Activated naive CD4-positive, alpha-beta T cell treated with anti-CD3 and anti-CD28 coated beads, Interleukin-2, amount 50 U/mL, for 16 hours (primary cell): Measurements from ENCODE around the gene SART3.
"Not testable (repeated sequence)": the region's sequence is repeated elsewhere in the genome, so short reads cannot be mapped to it uniquely, and the experiment has no call there.

Source experiments
- DNase-seq: peaks from one replicate; pipeline ENCODE4 v3.0.0-alpha.2; 2020

Gene SART3

GRCh38 chr12:108578813-108579212, 17.8 kb upstream of the SART3 start:
- DNase-seq: no peak

DNA sequence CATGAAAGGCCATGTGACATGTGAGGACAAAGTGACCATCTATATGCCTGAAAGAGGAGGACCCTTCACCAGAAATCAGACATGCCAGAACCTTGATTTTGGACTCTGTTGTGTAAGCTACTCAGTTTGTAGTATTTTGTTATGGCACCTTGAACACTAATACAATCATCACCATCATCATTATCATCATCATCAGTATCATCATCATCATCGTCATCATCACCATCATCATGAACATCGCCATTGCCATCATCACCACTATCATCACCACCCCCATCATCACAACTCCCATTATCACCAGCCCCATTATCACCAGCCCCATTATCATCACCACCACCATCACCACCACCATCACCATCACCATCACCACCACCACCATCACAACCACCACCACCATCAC, 17.3 kb upstream of the SART3 start:
- no peak for DNase-seq

- no peak for DNase-seq
These were observed 16.5 kb upstream of the SART3 start for GRCh38 chr12:108577458-108577857.

DNA sequence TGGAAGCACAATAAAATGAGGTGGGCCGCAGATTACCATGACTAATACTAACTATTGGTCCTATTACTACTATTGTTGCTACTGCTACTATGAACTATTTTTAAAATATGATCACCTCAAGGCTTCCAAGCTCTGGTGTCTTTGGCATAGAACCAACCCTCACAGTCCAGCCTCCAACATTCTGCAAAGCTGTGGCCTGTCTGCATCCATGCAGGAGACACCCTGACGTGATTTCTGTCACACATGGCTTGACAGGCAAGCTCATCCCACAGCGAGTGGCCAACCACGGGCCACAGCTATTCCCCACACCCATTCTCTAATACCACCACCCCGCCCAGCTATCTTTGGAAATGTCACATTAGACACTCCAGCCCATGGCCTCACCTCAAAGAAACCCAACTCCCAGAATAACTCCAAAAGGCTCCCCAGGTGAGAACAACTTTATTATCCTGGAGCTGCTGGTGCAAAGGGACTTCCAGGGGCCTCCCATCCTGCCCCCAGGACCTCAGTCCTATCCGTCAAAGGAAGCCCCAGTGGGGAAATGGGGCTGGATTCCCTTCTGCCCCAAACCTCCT, 15.8 kb upstream of the SART3 start:
- no peak for DNase-seq

DNA sequence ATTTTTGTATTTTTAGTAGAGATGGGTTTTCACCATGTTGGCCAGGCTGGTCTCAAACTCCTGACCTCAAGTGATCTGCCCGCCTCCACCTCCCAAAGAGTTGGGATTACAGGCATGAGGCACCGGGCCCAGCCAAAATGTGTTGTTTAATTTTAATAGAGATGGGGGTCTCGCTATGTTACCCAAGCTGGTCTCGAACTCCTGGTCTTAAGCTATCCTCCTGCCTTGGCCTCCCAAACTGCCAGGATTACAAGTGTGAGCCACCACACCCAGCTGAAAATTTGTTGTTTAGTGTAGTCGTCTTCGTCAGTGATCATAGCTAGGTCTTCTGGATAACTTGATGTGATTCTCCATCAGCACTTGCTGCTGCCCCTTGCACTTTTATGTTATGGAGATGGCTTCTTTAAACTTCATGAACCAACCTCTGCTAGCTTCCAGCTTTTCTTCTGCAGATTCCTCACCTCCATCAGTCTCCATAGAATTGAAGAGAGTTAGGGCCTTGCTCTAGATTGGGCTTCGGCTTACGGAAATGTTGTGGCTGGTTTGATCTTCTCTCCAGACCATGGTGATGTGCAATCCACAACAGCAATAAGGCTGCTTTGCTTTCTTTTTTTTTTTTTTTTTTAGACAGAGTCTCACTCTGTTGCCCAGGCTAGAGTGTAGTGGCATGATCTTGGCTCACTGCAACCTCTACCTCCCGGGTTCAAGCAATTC, 14.4 kb upstream of the SART3 start:
- no peak for DNase-seq

DNA sequence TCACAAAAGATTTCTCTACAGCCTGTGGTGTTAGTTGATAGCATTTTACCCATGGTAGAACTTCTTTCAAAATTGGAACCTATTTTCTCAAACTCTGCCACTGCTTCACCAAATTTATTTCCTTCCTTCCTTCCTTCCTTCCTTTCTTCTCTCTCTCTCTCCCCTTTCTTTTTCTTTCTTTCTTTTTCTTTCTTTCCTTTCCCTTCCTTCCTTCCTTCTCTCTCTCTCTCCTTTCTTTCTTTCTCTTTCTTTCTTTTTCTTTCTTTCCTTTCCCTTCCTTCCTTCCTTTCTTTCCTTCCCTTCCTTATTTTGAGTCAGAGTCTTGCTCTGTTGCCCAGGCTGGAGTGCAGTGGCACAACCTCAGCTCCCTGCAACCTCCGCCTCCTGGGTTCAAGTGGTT, 13.3 kb upstream of the SART3 start:
- DNase-seq: not testable (repeated sequence)

- DNase-seq: peak; percentile 44
These were observed 12.3 kb upstream of the SART3 start for GRCh38 chr12:108573317-108573716.

DNA sequence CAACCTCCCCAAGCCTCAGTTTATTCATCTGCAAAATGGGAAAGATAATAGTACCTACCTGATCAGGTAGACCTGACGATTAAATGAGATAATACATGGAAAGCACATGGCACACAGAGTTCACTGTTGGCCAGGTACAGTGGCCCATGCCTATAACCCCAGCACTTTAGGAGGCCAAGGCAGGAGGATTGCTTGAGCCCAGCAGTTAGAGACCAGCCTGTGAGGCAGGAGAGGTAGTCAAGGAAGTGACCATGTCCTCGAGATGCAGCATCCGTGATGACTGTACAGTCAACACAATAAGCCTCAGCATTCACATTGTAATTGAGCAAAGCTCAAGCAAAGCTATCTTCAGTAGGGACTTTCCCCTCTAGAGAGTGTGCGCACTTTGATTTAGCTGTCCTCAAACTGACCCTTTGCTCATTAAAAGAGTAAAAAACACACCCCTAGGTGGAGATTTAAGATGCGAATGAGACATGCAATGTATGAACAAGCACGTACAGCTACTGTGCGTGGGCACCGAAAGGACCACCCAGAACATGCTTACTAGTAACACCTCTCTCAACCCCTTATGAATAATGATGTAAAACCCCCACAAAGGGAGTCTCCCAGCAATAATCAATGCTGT, 11.3 kb upstream of the SART3 start:
- no peak for DNase-seq

DNA sequence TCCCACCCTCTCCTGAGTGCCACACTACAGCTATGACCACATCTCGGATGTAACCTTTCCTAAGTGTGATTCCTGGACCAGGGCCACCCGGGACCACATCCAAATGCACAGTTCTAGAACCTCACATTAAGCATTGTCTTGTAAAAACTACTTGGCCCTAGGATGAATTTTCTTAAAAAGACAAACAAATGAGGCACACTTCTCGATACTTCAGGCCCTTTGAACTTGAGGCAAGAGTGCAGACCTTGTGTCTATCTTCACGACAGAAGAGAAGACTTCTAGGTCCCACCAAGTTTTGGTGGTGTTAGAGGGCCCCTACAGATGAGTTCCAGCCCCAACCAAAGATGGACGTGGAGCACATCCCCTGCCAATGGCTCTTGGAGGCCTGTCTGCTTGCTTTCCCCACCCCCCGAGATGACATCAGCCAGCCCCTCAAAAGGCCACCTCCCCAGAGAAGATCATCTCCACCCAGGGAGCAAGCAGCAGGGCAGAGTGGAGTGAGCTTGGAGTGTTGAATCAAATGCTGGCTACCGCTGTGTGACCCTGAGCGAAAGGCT, 10.7 kb upstream of the SART3 start:
- DNase-seq: no peak

GRCh38 chr12:108570743-108571608, 10.0 kb upstream of the SART3 start:
- no peak for DNase-seq

DNA sequence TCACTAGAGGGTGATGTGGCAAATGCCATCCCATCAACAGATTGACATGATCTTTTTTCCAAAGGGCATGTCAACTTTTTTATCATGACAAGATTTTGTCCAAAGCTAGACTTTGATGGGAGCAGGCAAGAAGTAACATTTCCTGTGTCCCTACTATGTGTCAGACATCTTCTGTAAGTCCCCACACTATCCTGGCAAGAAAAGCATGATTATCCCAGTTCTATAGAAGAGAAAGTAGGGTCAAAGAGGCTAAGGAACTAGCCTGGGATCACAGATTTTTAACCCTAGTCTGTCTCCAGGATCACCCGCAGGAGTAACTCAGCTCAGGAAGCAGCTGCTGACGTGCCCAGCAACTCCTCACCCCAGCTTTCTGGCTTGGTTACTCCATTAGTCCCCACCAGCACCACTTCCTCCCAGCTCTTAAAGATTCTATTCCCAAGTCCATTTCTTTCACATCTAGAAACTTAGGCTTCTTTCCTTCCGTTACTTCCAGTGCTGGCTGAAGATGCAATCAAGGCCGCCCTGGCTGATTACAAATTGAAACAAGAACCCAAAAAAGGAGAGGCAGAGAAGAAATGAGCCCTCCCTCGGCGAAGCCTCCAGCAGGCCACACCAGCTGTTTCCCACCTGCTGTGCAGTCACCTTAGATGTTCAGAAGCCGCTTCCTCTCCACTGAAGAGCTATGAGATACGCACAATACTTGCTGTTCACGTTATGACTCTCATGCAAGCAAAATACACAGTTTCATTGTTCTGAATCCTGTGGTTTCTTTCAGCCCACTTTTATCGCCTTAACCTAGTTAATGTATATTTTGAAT, 7.6 kb upstream of the SART3 start:
- DNase-seq: peak; percentile 76

- DNase-seq: no peak
These were observed 6.7 kb upstream of the SART3 start for GRCh38 chr12:108567406-108568337.

DNA sequence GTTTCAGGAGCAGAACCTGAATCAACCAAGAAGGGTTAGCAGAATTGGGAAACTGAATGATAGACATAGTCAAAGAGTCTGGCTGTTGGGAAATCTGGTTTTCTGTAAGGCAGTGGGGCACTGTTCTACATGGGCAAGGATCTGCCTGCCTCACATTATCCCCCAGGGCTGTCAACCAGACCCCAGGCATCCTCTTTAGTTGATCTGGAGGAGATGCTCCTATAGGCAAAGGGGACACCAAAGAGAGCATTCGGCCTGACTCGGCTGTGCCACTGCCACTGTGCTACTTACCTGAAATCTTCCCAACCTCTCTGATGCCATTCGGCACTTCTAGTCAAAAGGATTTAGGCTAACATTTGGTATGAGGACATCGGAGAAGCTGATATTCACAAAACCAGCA, 5.5 kb upstream of the SART3 start:
- DNase-seq: no peak

GRCh38 chr12:108565976-108566375, 5.0 kb upstream of the SART3 start:
- DNase-seq: peak; percentile 65

- DNase-seq: no peak
These were observed 4.2 kb upstream of the SART3 start for GRCh38 chr12:108565146-108565545.

GRCh38 chr12:108564724-108565123, 3.8 kb upstream of the SART3 start:
- no peak for DNase-seq

DNA sequence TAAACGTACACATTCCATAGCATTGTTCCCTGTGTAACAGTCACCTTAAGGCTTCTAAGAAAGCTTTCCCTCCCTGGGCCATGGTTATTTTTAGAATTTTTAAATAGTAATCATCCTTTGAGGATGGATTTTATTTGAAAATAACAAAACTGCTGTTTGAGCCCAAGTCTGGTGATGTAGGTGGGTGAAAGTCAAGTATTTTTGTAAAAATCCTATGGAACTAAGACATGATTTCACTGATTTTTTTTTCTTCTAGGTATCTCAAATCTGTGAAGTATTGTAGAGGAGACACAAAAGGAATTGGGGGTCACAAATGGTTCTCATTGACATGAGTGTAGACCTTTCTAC, 2.8 kb upstream of the SART3 start:
- DNase-seq: no peak

DNA sequence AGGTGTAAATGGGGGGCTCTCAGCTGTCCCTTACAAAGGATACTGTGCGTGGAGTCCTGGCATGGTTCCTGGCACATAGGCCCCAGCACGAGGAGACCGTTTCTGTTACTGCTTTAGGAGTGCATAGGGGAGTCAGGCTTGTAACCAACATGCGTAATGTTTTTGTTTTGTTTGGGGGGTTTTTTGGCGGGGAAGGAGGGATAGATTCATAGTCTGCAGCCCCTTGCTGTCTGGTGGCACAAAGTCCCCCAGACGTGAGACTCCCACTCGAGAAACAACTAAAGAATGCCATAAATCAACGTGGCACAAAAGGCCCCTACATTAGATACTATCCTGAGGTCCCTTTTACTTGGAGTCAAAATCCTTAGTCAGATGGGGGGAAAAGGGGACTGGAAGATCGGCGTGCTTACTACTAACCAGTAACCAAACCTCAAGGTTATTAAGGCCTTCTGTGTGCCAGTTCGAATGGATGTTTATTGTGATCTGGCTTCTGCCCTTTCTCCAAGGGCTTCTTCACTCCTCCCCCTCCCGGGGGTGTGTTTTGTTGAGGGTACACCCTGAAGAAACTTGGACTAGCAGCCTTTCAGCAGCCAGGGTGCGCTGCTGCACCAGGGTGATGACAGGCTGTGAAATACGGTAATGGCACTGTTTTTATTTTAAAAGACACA, 2.3 kb upstream of the SART3 start:
- peak; percentile 91 for DNase-seq

GRCh38 chr12:108562348-108563135, 1.6 kb upstream of the SART3 start, which contains the start of gene ISCU:
Gene ISCU (plus strand): TSS chr12:108562596. CDS start chr12:108562623, 27 bp downstream.
- DNase-seq: peak; percentile 99
